ENCODE measurements around the gene GATD1. TPM values are rescaled to one million over a fixed set of nuclear protein-coding genes. Genes with fewer than 3 reads are reported as not detected.

The GATD1 gene
- total RNA-seq, 3 donors from 2014 or later: 9.9 to 17.4 (median 16.4) TPM

- intact Hi-C loops (cut with DNase I; ENCODE audit: low total_unique reads): no loop called here
- peak overlapping the region; percentile 86 to 87 for H3K27ac ChIP-seq
Measured at GRCh38 chr11:797296-798092, 20.2 kb upstream of the GATD1 start.

DNA sequence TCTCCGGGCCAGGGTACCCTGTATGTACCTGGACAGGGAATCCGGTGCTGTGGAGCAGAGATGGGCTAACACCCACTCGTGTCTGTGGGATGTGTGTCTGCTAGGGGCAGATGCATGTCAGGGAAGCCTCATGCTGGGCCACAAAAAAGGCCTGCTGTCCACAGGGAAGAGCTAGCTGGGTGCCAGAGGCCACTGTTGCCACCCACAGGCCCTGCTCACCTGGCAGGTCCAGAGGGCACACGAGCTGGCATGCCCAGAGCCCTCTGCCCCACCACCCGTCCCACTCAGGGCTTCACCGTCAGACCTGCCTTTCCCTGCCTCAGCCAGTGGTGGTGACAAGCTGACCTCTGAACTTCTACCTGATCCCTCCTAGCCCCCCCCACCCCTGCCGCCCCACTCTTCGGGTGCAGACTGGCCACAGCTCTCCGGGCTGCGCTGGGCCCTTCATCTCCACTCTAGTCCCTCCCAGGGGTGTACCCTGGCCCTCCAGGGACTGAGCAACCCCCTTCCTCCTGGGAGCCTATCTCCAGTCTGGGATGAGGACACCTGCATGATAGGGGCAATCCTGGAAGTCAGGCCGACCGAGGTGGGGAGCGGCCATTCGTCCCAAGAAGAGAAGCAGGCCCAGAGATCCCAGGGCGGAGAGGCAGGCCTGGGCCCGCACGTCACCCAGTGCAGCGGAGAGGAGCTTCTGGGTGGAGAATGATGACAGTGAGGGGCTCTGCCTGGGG lies 19.4 kb upstream of the GATD1 start:
- Histone ChIP-seq H3K36me3 (no peaks in the 10 kb centered on the region), H3K4me3 (peak overlapping the region; percentile 62 to 82 (median 79)), H3K27me3 (no peaks in the 10 kb centered on the region), H3K4me1 (peaks cover 10 to 14% of the 10 kb centered on the region in 2 donors), H3K9me3 (no peaks in the 10 kb centered on the region), H3K27ac (peak overlapping the region; percentile 86 to 87)
- TF ChIP-seq CTCF (IDR thresholded peaks at IDR 0.05) (no peak), POLR2A (IDR thresholded peaks at IDR 0.05) (no peak), POLR2AphosphoS5 (IDR thresholded peaks at IDR 0.05) (no peak)
- no peak for DNase-seq (ENCODE audit: low spot score in 2 of 2)
- intact Hi-C loops (cut with DNase I; ENCODE audit: low total_unique reads): no loop called here

More at GRCh38 chr11:797296-798092, 20.2 kb upstream of the GATD1 start:
- Histone ChIP-seq H3K4me1 (peaks cover 10 to 14% of the 10 kb centered on the region in 2 donors), H3K4me3 (peak overlapping the region; percentile 62 to 82 (median 79)), H3K9me3 (no peaks in the 10 kb centered on the region), H3K36me3 (no peaks in the 10 kb centered on the region), H3K27me3 (no peaks in the 10 kb centered on the region)
- DNase-seq (ENCODE audit: low spot score in 2 of 2): no peak
- TF ChIP-seq POLR2A (IDR thresholded peaks at IDR 0.05): no peak
- peak in 1 of 3 donors; percentile 60 for TF ChIP-seq POLR2AphosphoS5 (IDR thresholded peaks at IDR 0.05)
- TF ChIP-seq CTCF (IDR thresholded peaks at IDR 0.05): no peak

GRCh38 chr11:795634-796564 lies 18.6 kb upstream of the GATD1 start:
- no peaks in the 10 kb centered on the region for H3K27me3 ChIP-seq
- TF ChIP-seq POLR2A (IDR thresholded peaks at IDR 0.05): no peak
- TF ChIP-seq CTCF (IDR thresholded peaks at IDR 0.05): no peak
- TF ChIP-seq POLR2AphosphoS5 (IDR thresholded peaks at IDR 0.05): no peak
- peak in 1 of 2 donors; percentile 61 for DNase-seq (ENCODE audit: low spot score in 2 of 2)
- H3K36me3 ChIP-seq: no peaks in the 10 kb centered on the region
- H3K27ac ChIP-seq: peak overlapping the region; percentile 86 to 87
- intact Hi-C loops (cut with DNase I; ENCODE audit: low total_unique reads): no loop called here
- H3K4me3 ChIP-seq: peak overlapping the region; percentile 62 to 82 (median 79)
- no peaks in the 10 kb centered on the region for H3K9me3 ChIP-seq
- peaks cover 10 to 14% of the 10 kb centered on the region in 2 donors for H3K4me1 ChIP-seq

- DNase-seq (ENCODE audit: low spot score in 2 of 2): no peak
- Histone ChIP-seq H3K27me3 (peaks cover 0 to under 1% of the 10 kb centered on the region in 2 donors), H3K4me1 (peaks cover 10 to 14% of the 10 kb centered on the region in 2 donors), H3K4me3 (peak overlapping the region; percentile 62 to 82 (median 79)), H3K9me3 (no peaks in the 10 kb centered on the region), H3K27ac (peak overlapping the region; percentile 86 to 87), H3K36me3 (no peaks in the 10 kb centered on the region)
- intact Hi-C loops (cut with DNase I; ENCODE audit: low total_unique reads): no loop called here
- TF ChIP-seq CTCF (IDR thresholded peaks at IDR 0.05) (no peak), POLR2AphosphoS5 (IDR thresholded peaks at IDR 0.05) (no peak), POLR2A (IDR thresholded peaks at IDR 0.05) (no peak)
Measured at GRCh38 chr11:794766-795633, 17.7 kb upstream of the GATD1 start.
